ENCODE results near the gene PHACTR3.
A peak's percentile ranks its signal among the peaks of the same experiment; 100 is the strongest.

PHACTR3 gene

DNA sequence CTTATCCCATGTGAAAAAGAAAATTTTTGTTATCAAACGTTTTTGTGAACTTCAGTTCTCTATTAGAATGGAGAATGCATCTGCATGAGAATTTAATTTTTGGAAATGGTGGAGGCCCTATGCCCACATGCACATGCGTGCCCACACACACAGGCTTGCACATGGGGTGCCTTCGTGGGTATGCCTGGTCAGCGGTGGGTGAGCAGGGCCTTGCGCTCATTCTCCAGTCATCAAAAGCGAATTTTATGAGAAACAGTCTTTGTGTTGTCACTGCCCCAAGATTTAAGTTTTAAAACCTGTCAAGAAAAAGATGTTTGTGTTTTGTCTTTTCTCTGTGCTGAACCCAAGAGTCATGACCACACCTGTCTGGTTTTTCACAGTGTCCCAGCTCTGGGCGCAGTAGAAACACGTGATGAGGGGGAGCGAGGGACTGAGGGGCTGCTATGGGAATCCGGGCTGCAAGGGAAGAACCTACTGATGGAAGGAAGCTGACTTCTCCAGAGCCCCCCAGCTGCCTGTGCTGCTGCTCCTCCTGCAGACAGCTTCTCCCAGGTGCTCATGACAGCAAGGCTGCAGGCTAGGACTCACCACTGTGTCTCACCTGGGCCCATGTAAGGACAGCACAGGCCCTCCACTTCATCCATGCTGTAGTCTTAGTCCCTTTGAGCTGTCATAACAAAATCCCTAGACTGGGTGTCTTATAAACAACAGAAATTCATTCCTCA, 175.5 kb downstream of the PHACTR3 start:
- TF ChIP-seq CTCF (IDR thresholded peaks at IDR 0.05): no peak

- TF ChIP-seq CTCF (IDR thresholded peaks at IDR 0.05): no peak
Observed at GRCh38 chr20:59780494-59781185, 176.3 kb downstream of the PHACTR3 start.

DNA sequence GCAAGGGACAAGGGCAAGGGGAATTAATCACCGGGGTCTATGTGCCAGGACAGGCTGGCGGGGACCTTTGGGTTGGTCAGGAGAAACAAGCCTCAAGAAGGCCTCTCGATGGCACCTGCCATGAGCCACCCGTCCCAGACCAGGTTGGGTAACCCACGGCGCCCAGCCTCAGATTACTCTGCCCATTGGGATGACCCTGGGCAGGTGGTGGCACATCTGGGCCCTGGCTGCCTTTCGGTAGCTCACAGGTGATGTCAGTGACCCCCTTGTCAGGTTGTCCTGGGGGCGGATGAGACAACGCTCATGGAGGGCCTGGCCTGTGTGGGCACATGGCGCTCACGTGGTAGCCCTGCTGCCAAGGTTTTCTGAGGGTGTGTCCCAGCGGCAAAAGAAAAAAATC, 176.9 kb downstream of the PHACTR3 start:
- TF ChIP-seq CTCF (IDR thresholded peaks at IDR 0.05): no peak

- peak; percentile 94 for TF ChIP-seq CTCF (IDR thresholded peaks at IDR 0.05)
Observed at GRCh38 chr20:59782986-59783640, 178.8 kb downstream of the PHACTR3 start.

DNA sequence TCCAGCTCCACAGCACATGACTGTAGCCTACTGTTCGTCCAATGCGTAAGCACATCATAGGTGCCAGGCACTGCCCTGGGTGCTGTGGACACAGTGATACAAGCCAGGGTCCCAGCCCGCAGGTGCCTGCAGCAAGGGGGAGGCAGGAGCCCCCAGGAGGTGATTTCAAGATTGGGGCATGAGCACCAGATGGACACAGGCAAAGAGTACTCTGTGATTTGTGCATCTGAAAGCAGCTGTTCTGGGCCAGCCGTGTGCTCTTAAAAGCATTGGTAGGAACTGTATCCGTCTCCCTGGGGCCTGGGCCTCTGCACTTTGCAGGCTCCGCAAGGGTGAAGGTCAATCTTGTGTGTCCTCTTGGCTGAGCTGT, 179.3 kb downstream of the PHACTR3 start:
- TF ChIP-seq CTCF (IDR thresholded peaks at IDR 0.05): no peak

GRCh38 chr20:59784365-59784764, 180.0 kb downstream of the PHACTR3 start:
- TF ChIP-seq CTCF (IDR thresholded peaks at IDR 0.05): no peak

- no peak for TF ChIP-seq CTCF (IDR thresholded peaks at IDR 0.05)
Observed at GRCh38 chr20:59784791-59785668, 180.7 kb downstream of the PHACTR3 start.

Measured in LNCAP (cell line).